ENCODE data around the gene UBE3B.

Gene UBE3B

DNA sequence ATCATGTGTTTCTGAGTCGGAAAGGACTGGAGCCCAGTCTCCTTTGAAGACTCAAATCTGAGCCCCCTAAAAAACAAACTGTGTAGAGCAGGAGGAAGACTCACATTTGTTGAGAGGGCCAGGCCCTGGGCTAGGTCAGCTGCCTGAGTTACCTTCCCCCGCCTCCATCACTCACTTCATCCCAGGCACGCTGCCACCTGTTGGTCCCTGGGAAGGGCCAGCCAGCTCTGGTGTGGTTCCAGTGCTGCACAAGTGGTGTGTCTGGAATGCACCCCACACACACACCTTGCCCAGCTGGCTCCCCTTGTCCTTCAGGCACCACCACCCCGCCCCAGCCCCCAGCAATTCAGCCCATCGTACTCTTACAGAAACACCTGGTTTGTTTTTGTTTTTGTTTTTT is 105.2 kb downstream of the UBE3B start:
- no peak overlapping the region for H3K4me3 Mint-ChIP-seq
- H3K36me3 Mint-ChIP-seq (ENCODE audit: low read depth): peaks cover 95% of the 10 kb centered on the region
- H3K27me3 Mint-ChIP-seq: no peaks in the 10 kb centered on the region
- intact Hi-C loops (cut with micrococcal nuclease): no loop called here
- H3K9me3 Mint-ChIP-seq: no peaks in the 10 kb centered on the region
- no peak overlapping the region for H3K27ac Mint-ChIP-seq
- no peaks in the 10 kb centered on the region for H3K4me1 Mint-ChIP-seq (ENCODE audit: low read depth)

DNA sequence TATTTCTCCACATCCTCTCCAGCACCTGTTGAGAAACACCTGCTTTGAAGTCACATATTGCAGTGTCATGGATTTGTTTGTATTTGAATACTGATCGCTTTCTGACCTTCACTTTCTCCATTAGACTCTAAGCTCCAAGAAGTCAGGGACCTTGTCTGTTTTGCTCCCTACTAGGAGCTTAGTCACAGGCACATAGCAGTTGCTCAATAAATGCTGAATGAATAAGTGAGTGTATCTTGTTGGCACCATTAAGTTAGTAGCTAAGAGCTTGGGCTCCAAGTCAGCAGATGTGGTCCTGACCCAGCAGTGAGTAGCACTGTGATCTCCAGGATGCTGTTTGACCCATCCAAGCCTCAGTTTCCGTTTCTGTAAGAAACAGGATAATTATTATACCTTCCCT is 106.3 kb downstream of the UBE3B start:
- intact Hi-C loops (cut with micrococcal nuclease): no loop called here

More for the DNA sequence above, 106.3 kb downstream of the UBE3B start:
- no peaks in the 10 kb centered on the region for H3K27me3 Mint-ChIP-seq
- H3K27ac Mint-ChIP-seq: no peak overlapping the region
- peaks cover 95% of the 10 kb centered on the region for H3K36me3 Mint-ChIP-seq (ENCODE audit: low read depth)
- H3K4me1 Mint-ChIP-seq (ENCODE audit: low read depth): no peaks in the 10 kb centered on the region
- H3K9me3 Mint-ChIP-seq: no peaks in the 10 kb centered on the region
- H3K4me3 Mint-ChIP-seq: no peak overlapping the region
